ENCODE data around the gene LAMA1. TPM values are rescaled to one million over a fixed set of nuclear protein-coding genes. Genes with fewer than 3 reads are reported as not detected.

The LAMA1 gene
- total and polyA plus RNA-seq, 2 of the 4 experiments (the other 2 are of a cell fraction), result 10.9 to 15.5 TPM

GRCh38 chr18:6954501-6954900, 163.1 kb downstream of the LAMA1 start:
- no peak overlapping the region for H3K14ac ChIP-seq (replicated peaks; ENCODE audit: low read depth, low read length)
- ATAC-seq (ENCODE audit: low read depth), result no peak
- no peaks in the 10 kb centered on the region for H3K27me3 ChIP-seq (ENCODE audit: control insufficient read depth, insufficient read depth, low read length)
- H3K18ac ChIP-seq (ENCODE audit: low read depth, low read length), result no peak overlapping the region
- no peak overlapping the region for H3K9ac ChIP-seq (ENCODE audit: low read depth, low read length)
- H2BK5ac ChIP-seq (ENCODE audit: low read depth, low read length, poor library complexity, severe bottlenecking), result no peak overlapping the region
- no peak overlapping the region for H3K23ac ChIP-seq (ENCODE audit: low read depth, low read length)
- no peaks in the 10 kb centered on the region for H3K9me3 ChIP-seq (ENCODE audit: control insufficient read depth, insufficient read depth, low read length)
- peaks cover 3% of the 10 kb centered on the region; the same call in 1 of the 2 replicates for H3K9me1 ChIP-seq (ENCODE audit: insufficient read depth, low read length)
- no peak overlapping the region for H2BK15ac ChIP-seq (ENCODE audit: low read depth, low read length)
- dilution Hi-C loops (cut with HindIII; ENCODE audit: low sequenced_read_pairs, unreplicated experiment), result no loop called here
- H3K4me1 ChIP-seq (ENCODE audit: control insufficient read depth, insufficient read depth, low read length), result no peaks in the 10 kb centered on the region
- no peak overlapping the region for H3K4me2 ChIP-seq (ENCODE audit: low read depth, low read length)
- H4K8ac ChIP-seq (ENCODE audit: low read depth in 2 of 2, low read length in 2 of 2), result no peak overlapping the region
- H2AFZ ChIP-seq (replicated peaks; ENCODE audit: low read length, poor library complexity), result no peak overlapping the region
- no peak for DNase-seq
- no peaks in the 10 kb centered on the region for H3K79me1 ChIP-seq (ENCODE audit: low read depth in 1 of 2, low read length in 2 of 2)
- H4K91ac ChIP-seq (ENCODE audit: insufficient read depth, low read depth, low read length), result no peak overlapping the region
- H2BK120ac ChIP-seq (ENCODE audit: low read depth, low read length), result no peak overlapping the region
- peaks cover 15% of the 10 kb centered on the region for H3K36me3 ChIP-seq (ENCODE audit: control insufficient read depth, insufficient read depth, low read length)
- H3K27ac ChIP-seq (ENCODE audit: insufficient read depth, low read length), result no peak overlapping the region
- H4K20me1 ChIP-seq (ENCODE audit: insufficient read depth, low read length), result no peaks in the 10 kb centered on the region
- no peak overlapping the region for H3K4ac ChIP-seq (ENCODE audit: low read depth, low read length)
- H2AK9ac ChIP-seq (replicated peaks; ENCODE audit: low read depth, low read length, poor library complexity), result no peak overlapping the region
- ChIA-PET POLR2A (ENCODE audit: unreplicated experiment) (no interaction called here), CTCF (no interaction called here)
- H3K56ac ChIP-seq (ENCODE audit: extremely low read depth, insufficient read depth, low read length), result no peak overlapping the region
- in situ Hi-C loops (cut with MboI; ENCODE audit: low sequenced_read_pairs), result no loop called here
- H3K4me3 ChIP-seq (ENCODE audit: insufficient read depth, low read depth, low read length), result no peak overlapping the region
- no peak overlapping the region for H2AK5ac ChIP-seq (ENCODE audit: low read depth, low read length)
- TF ChIP-seq BHLHE40 (IDR thresholded peaks at IDR 0.05; ENCODE audit: low read depth, low read length), result no peak
- TF ChIP-seq RCOR1 (IDR thresholded peaks at IDR 0.05; ENCODE audit: insufficient replicate concordance, low read length), result no peak
- TF ChIP-seq USF2 (IDR thresholded peaks at IDR 0.05; ENCODE audit: low read depth, low read length), result no peak
- no peak for TF ChIP-seq NFE2L2 (IDR thresholded peaks at IDR 0.05; ENCODE audit: low read depth, low read length)
- TF ChIP-seq RFX5 (IDR thresholded peaks at IDR 0.05; ENCODE audit: low read depth, low read length), result no peak
- TF ChIP-seq, protein P1, sequence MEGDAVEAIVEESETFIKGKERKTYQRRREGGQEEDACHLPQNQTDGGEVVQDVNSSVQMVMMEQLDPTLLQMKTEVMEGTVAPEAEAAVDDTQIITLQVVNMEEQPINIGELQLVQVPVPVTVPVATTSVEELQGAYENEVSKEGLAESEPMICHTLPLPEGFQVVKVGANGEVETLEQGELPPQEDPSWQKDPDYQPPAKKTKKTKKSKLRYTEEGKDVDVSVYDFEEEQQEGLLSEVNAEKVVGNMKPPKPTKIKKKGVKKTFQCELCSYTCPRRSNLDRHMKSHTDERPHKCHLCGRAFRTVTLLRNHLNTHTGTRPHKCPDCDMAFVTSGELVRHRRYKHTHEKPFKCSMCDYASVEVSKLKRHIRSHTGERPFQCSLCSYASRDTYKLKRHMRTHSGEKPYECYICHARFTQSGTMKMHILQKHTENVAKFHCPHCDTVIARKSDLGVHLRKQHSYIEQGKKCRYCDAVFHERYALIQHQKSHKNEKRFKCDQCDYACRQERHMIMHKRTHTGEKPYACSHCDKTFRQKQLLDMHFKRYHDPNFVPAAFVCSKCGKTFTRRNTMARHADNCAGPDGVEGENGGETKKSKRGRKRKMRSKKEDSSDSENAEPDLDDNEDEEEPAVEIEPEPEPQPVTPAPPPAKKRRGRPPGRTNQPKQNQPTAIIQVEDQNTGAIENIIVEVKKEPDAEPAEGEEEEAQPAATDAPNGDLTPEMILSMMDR (conservative IDR thresholded peaks at IDR 0.05; ENCODE audit: low read depth, low read length), result no peak
- no peak for TF ChIP-seq MXI1 (IDR thresholded peaks at IDR 0.05; ENCODE audit: borderline replicate concordance, low read depth, low read length)
- no peak for TF ChIP-seq MAFK (IDR thresholded peaks at IDR 0.05; ENCODE audit: low read depth, low read length)
- TF ChIP-seq, protein P2, sequence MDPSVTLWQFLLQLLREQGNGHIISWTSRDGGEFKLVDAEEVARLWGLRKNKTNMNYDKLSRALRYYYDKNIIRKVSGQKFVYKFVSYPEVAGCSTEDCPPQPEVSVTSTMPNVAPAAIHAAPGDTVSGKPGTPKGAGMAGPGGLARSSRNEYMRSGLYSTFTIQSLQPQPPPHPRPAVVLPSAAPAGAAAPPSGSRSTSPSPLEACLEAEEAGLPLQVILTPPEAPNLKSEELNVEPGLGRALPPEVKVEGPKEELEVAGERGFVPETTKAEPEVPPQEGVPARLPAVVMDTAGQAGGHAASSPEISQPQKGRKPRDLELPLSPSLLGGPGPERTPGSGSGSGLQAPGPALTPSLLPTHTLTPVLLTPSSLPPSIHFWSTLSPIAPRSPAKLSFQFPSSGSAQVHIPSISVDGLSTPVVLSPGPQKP (IDR thresholded peaks at IDR 0.05; ENCODE audit: borderline replicate concordance, low read depth, low read length), result no peak
- no peak for TF ChIP-seq POLR2A (IDR thresholded peaks at IDR 0.05; ENCODE audit: low read depth, low read length)
- no peak for TF ChIP-seq FOS (IDR thresholded peaks at IDR 0.05; ENCODE audit: low read depth, low read length)
- TF ChIP-seq CEBPB (IDR thresholded peaks at IDR 0.05; ENCODE audit: low read depth, low read length), result no peak
- TF ChIP-seq SMC3 (IDR thresholded peaks at IDR 0.05; ENCODE audit: low read depth, low read length), result no peak
- WGBS, 2 experiments (ENCODE audit: extremely low coverage in 2 of 2, insufficient read length in 1 of 2), result 100% methylated on average over 1 of the region's 4 CpGs; no CpG with 5 or more reads in 1 of the 2 experiments
- no TSS peak for BruUV-seq (replicated peaks)
- intact Hi-C loops (cut with micrococcal nuclease), result no loop called here
- H2BK20ac ChIP-seq (ENCODE audit: low read depth, low read length), result no peak overlapping the region
- H4K5ac ChIP-seq (ENCODE audit: low read depth, low read length), result no peak overlapping the region
